Neutrophil (primary cell): Measurements from ENCODE around the gene IFNL4.

Experiments
- H3K27ac ChIP-seq: fragments of 200-600 bp; sonication (generic); 2 replicates; pipeline ENCODE4 v1.5.1; 2016; ENCODE audit warnings: mild to moderate bottlenecking, moderate library complexity
- H3K27me3 ChIP-seq: fragments of 200-600 bp; sonication (generic); 2 replicates; pipeline ENCODE4 v1.6.0; 2016; ENCODE audit warnings: mild to moderate bottlenecking
- H3K36me3 ChIP-seq: fragments of 200-600 bp; sonication (generic); 2 replicates; pipeline ENCODE4 v1.5.1; 2017
- H3K4me1 ChIP-seq, 2 experiments: fragments of 200-600 bp in 1 of 2; sonication (generic) in 1 of 2; 1 replicate in 1 of 2; 2 replicates in 1 of 2; pipeline versions ENCODE4 v1.5.1 to v1.6.1; 2013 to 2016; ENCODE audit warnings: low read depth in 1 of 2, low read length in 1 of 2, mild to moderate bottlenecking in 1 of 2, moderate library complexity in 1 of 2; ENCODE audit not compliant: control insufficient read depth in 1 of 2, insufficient read depth in 1 of 2
- H3K4me3 ChIP-seq, 2 experiments: fragments of 200-600 bp in 1 of 2; sonication (generic) in 1 of 2; 1 replicate in 1 of 2; 2 replicates in 1 of 2; pipeline ENCODE4 v1.5.1; 2013 to 2016; ENCODE audit warnings: low read depth in 1 of 2, low read length in 1 of 2, mild to moderate bottlenecking in 1 of 2, moderate library complexity in 1 of 2
- H3K9me3 ChIP-seq: fragments of 200-600 bp; sonication (generic); 2 replicates; pipeline ENCODE4 v1.5.1; 2016
- CTCF ChIP-seq: fragments of 200-600 bp; sonication (generic); IDR thresholded peaks from 2 replicates; pipeline ENCODE4 v1.5.1; 2016; ENCODE audit warnings: antibody characterized with exemption

Gene IFNL4

GRCh38 chr19:39205449-39205764 is 43.2 kb downstream of the IFNL4 start:
- H3K36me3 ChIP-seq, result no peaks in the 10 kb centered on the region
- TF ChIP-seq CTCF, result no peak
- H3K27ac ChIP-seq, result no peak overlapping the region
- H3K4me3 ChIP-seq, result no peak overlapping the region
- H3K9me3 ChIP-seq, result no peaks in the 10 kb centered on the region
- no peaks in the 10 kb centered on the region for H3K4me1 ChIP-seq
- H3K27me3 ChIP-seq, result peaks cover 52% of the 10 kb centered on the region

GRCh38 chr19:39203372-39204341 is 45.0 kb downstream of the IFNL4 start, which contains the start of gene SYCN:
SYCN (minus strand) TSS chr19:39204263; CDS start chr19:39204254, 9 bp downstream.
- TF ChIP-seq CTCF, result no peak
- H3K4me3 ChIP-seq, result no peak within 1 kb of the TSS
- no peak within 1 kb of the TSS for H3K27ac ChIP-seq

GRCh38 chr19:39202998-39203355 is 45.7 kb downstream of the IFNL4 start:
- no peak overlapping the region for H3K4me3 ChIP-seq
- TF ChIP-seq CTCF, result no peak
- H3K9me3 ChIP-seq, result no peaks in the 10 kb centered on the region
- no peaks in the 10 kb centered on the region for H3K4me1 ChIP-seq
- H3K27me3 ChIP-seq, result peaks cover 76% of the 10 kb centered on the region
- H3K27ac ChIP-seq, result no peak overlapping the region
- H3K36me3 ChIP-seq, result no peaks in the 10 kb centered on the region

More at GRCh38 chr19:39203372-39204341, 45.0 kb downstream of the IFNL4 start, which contains the start of gene SYCN:
- H3K9me3 ChIP-seq, result no peaks in the 10 kb centered on the region
- H3K4me1 ChIP-seq, result no peaks in the 10 kb centered on the region
- peaks cover 69% of the 10 kb centered on the region for H3K27me3 ChIP-seq
- H3K36me3 ChIP-seq, result no peaks in the 10 kb centered on the region

- Histone ChIP-seq H3K36me3 (no peaks in the 10 kb centered on the region), H3K27ac (no peak overlapping the region), H3K27me3 (peaks cover 97% of the 10 kb centered on the region), H3K4me1 (no peaks in the 10 kb centered on the region), H3K4me3 (no peak overlapping the region), H3K9me3 (no peaks in the 10 kb centered on the region)
- no peak for TF ChIP-seq CTCF
These were observed 47.9 kb downstream of the IFNL4 start for GRCh38 chr19:39200803-39201115.

- no peak overlapping the region for H3K4me3 ChIP-seq
- H3K27me3 ChIP-seq, result peaks cover 97% of the 10 kb centered on the region
These were observed 48.4 kb downstream of the IFNL4 start for GRCh38 chr19:39200066-39200802.

More at GRCh38 chr19:39200066-39200802, 48.4 kb downstream of the IFNL4 start:
- Histone ChIP-seq H3K36me3 (no peaks in the 10 kb centered on the region), H3K4me1 (no peaks in the 10 kb centered on the region), H3K9me3 (no peaks in the 10 kb centered on the region), H3K27ac (no peak overlapping the region)
- no peak for TF ChIP-seq CTCF
